Thyroid gland (tissue), 4 donors: ENCODE measurements around the gene GNLY.
"Not testable (repeated sequence)": the region's sequence is repeated elsewhere in the genome, so short reads cannot be mapped to it uniquely, and the experiment has no call there.

ENCODE experiments used
- POLR2A ChIP-seq, 2 donors: fragments of 450-650 bp; IDR thresholded peaks; one replicate each; pipeline ENCODE4 v1.6.1; 2017; ENCODE audit warnings: antibody characterized with exemption in 2 of 2, mild to moderate bottlenecking in 2 of 2, moderate library complexity in 1 of 2
- TF ChIP-seq, protein P1 (sequence below), 6 experiments: fragments of 200-600 bp in 3 of 6; fragments of 450-650 bp in 3 of 6; sonication (generic) in 3 of 6; IDR thresholded peaks; one replicate each; pipeline ENCODE4 v1.5.1; 2016 to 2019; ENCODE audit warnings: antibody characterized with exemption in 6 of 6, mild to moderate bottlenecking in 2 of 6, inconsistent platforms in 1 of 6, moderate library complexity in 1 of 6

DNA sequence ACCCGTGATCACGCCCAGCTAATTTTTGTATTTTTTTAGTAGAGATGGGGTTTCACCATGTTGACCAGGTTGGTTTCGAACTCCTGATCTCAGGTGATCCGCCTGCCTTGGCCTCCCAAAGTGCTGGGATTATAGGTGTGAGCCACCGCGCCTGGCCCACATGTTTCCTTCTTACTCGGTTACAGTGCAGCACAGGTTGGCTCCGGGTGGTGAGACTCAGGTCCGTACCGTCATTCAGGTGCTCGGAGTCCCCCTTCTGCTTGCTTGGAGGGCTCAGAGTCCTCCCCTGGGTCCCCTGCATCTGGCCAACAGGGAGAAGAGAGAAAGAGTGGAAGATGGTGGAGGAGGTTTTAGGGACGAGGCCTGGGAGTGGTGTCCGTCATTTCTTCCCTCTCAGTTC lies 23.7 kb upstream of the GNLY start:
- not testable (repeated sequence) for TF ChIP-seq POLR2A (IDR thresholded peaks at IDR 0.05)
- TF ChIP-seq, protein P1, sequence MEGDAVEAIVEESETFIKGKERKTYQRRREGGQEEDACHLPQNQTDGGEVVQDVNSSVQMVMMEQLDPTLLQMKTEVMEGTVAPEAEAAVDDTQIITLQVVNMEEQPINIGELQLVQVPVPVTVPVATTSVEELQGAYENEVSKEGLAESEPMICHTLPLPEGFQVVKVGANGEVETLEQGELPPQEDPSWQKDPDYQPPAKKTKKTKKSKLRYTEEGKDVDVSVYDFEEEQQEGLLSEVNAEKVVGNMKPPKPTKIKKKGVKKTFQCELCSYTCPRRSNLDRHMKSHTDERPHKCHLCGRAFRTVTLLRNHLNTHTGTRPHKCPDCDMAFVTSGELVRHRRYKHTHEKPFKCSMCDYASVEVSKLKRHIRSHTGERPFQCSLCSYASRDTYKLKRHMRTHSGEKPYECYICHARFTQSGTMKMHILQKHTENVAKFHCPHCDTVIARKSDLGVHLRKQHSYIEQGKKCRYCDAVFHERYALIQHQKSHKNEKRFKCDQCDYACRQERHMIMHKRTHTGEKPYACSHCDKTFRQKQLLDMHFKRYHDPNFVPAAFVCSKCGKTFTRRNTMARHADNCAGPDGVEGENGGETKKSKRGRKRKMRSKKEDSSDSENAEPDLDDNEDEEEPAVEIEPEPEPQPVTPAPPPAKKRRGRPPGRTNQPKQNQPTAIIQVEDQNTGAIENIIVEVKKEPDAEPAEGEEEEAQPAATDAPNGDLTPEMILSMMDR (IDR thresholded peaks at IDR 0.05): not testable (repeated sequence)
